H9 (cell line): ENCODE measurements around the gene MOB3B. TPM values are rescaled to one million over a fixed set of nuclear protein-coding genes. Genes with fewer than 3 reads are reported as not detected.

Source experiments
- DNase-seq: peaks from one replicate; pipeline ENCODE4 v3.0.0-alpha.2; 2017
- H2AFZ ChIP-seq: one replicate; pipeline ENCODE4 v1.6.1; 2013; ENCODE audit warnings: mild to moderate bottlenecking, low read length, control low read depth, moderate library complexity
- H2AK5ac ChIP-seq: 2 replicates; pipeline ENCODE4 v1.6.1; 2013; ENCODE audit warnings: low read length, control low read depth, mixed read lengths; ENCODE audit not compliant: insufficient read length
- H2BK120ac ChIP-seq: one replicate; pipeline ENCODE4 v1.6.1; 2013; ENCODE audit warnings: low read depth, mild to moderate bottlenecking, low read length, control low read depth, inconsistent platforms; ENCODE audit not compliant: poor library complexity, severe bottlenecking
- H2BK12ac ChIP-seq: 2 replicates; pipeline ENCODE4 v1.6.1; 2013; ENCODE audit warnings: low read length, control low read depth, mixed read lengths, low read depth; ENCODE audit not compliant: insufficient read length
- H2BK15ac ChIP-seq: 2 replicates; pipeline ENCODE4 v1.6.1; 2013; ENCODE audit warnings: low read depth, low read length, control low read depth
- H2BK20ac ChIP-seq: one replicate; pipeline ENCODE4 v1.6.1; 2013; ENCODE audit warnings: low read depth, mild to moderate bottlenecking, low read length, control low read depth, inconsistent platforms; ENCODE audit not compliant: poor library complexity, severe bottlenecking
- H2BK5ac ChIP-seq: 2 replicates; pipeline ENCODE4 v1.6.1; 2013; ENCODE audit warnings: low read length, control low read depth, mixed read lengths; ENCODE audit not compliant: insufficient read length
- H3K14ac ChIP-seq: 2 replicates; pipeline ENCODE4 v1.6.1; 2013; ENCODE audit warnings: low read length, control low read depth; ENCODE audit not compliant: insufficient read depth
- H3K18ac ChIP-seq: 2 replicates; pipeline ENCODE4 v1.6.1; 2013; ENCODE audit warnings: low read depth, mild to moderate bottlenecking, mixed read lengths, low read length, control low read depth; ENCODE audit not compliant: insufficient read length
- H3K23ac ChIP-seq: 2 replicates; pipeline ENCODE4 v1.6.1; 2013; ENCODE audit warnings: low read length, control low read depth, mixed read lengths, low read depth; ENCODE audit not compliant: insufficient read length
- H3K23me2 ChIP-seq: 2 replicates; pipeline ENCODE4 v1.6.1; 2013; ENCODE audit warnings: low read depth, mild to moderate bottlenecking, mixed read lengths, low read length, control low read depth; ENCODE audit not compliant: insufficient read length, poor library complexity, severe bottlenecking
- H3K27ac ChIP-seq: 2 replicates; pipeline ENCODE4 v1.5.1; 2013; ENCODE audit warnings: low read length, control low read depth, mixed read lengths, low read depth; ENCODE audit not compliant: insufficient read length
- H3K27me3 ChIP-seq: 2 replicates; pipeline ENCODE4 v1.6.1; 2013; ENCODE audit warnings: low read length, control low read depth, inconsistent platforms; ENCODE audit not compliant: insufficient read depth
- H3K4ac ChIP-seq: 2 replicates; pipeline ENCODE4 v1.6.1; 2013; ENCODE audit warnings: low read depth, mild to moderate bottlenecking, control low read depth, inconsistent platforms, low read length, moderate library complexity
- H3K4me1 ChIP-seq: 2 replicates; pipeline ENCODE4 v1.6.1; 2013; ENCODE audit warnings: low read length, control low read depth, inconsistent platforms; ENCODE audit not compliant: insufficient read depth
- H3K4me2 ChIP-seq: 2 replicates; pipeline ENCODE4 v1.6.1; 2013; ENCODE audit warnings: low read length, control low read depth, mixed read lengths; ENCODE audit not compliant: insufficient read length, insufficient read depth
- H3K56ac ChIP-seq: 2 replicates; pipeline ENCODE4 v1.6.1; 2013; ENCODE audit warnings: low read depth, mild to moderate bottlenecking, mixed read lengths, low read length, control low read depth; ENCODE audit not compliant: insufficient read length
- H3K79me1 ChIP-seq: 2 replicates; pipeline ENCODE4 v1.6.1; 2013; ENCODE audit warnings: low read depth, mild to moderate bottlenecking, moderate library complexity, low read length, control low read depth, inconsistent platforms; ENCODE audit not compliant: insufficient read depth, poor library complexity, severe bottlenecking
- H3K79me2 ChIP-seq: 2 replicates; pipeline ENCODE4 v1.6.1; 2013; ENCODE audit warnings: low read length, control low read depth, inconsistent platforms; ENCODE audit not compliant: insufficient read depth
- H3K9ac ChIP-seq: 2 replicates; pipeline ENCODE4 v1.6.1; 2013; ENCODE audit warnings: low read length, control low read depth, mixed read lengths; ENCODE audit not compliant: insufficient read length; ENCODE audit errors: extremely low read depth
- H3K9me3 ChIP-seq: one replicate; pipeline ENCODE4 v1.6.1; 2013; ENCODE audit warnings: low read depth, low read length, inconsistent platforms; ENCODE audit not compliant: control insufficient read depth
- H3T11ph ChIP-seq: one replicate; pipeline ENCODE4 v1.6.1; 2013; ENCODE audit warnings: mild to moderate bottlenecking, low read length, control low read depth, inconsistent platforms
- H4K20me1 ChIP-seq: one replicate; pipeline ENCODE4 v1.6.1; 2013; ENCODE audit not compliant: control insufficient read depth, insufficient read length, insufficient read depth
- H4K5ac ChIP-seq: 2 replicates; pipeline ENCODE4 v1.6.1; 2013; ENCODE audit warnings: low read depth, mild to moderate bottlenecking, mixed read lengths, low read length, control low read depth; ENCODE audit not compliant: insufficient read length
- H4K8ac ChIP-seq: replicated peaks from 2 replicates; pipeline ENCODE4 v1.6.1; 2013; ENCODE audit warnings: low read length, control low read depth, mixed read lengths, low read depth; ENCODE audit not compliant: insufficient read length
- H4K91ac ChIP-seq: 2 replicates; pipeline ENCODE4 v1.6.1; 2013; ENCODE audit warnings: low read depth, mild to moderate bottlenecking, moderate library complexity, mixed read lengths, low read length, control low read depth; ENCODE audit not compliant: insufficient read length
- H3K27ac Mint-ChIP-seq, 3 experiments: 2 replicates in 2 of 3; 3 replicates in 1 of 3; pipeline ENCODE4 v1.8.0; 2020 to 2021; ENCODE audit warnings: mixed read lengths in 3 of 3, mild to moderate bottlenecking in 1 of 3, moderate library complexity in 1 of 3
- H3K27me3 Mint-ChIP-seq: 2 replicates; pipeline ENCODE4 v1.8.0; 2021; ENCODE audit warnings: low read depth, mild to moderate bottlenecking, moderate library complexity, mixed read lengths
- H3K36me3 Mint-ChIP-seq, 3 experiments: 2 replicates in 2 of 3; 3 replicates in 1 of 3; pipeline ENCODE4 v1.8.0; 2020 to 2021; ENCODE audit warnings: low read depth in 3 of 3, mixed read lengths in 3 of 3; ENCODE audit not compliant: insufficient read depth in 1 of 3
- H3K4me1 Mint-ChIP-seq, 2 experiments: 2 replicates each; pipeline ENCODE4 v1.8.0; 2020; ENCODE audit warnings: mixed read lengths in 2 of 2
- H3K4me3 Mint-ChIP-seq, 2 experiments: 2 replicates in 1 of 2; 3 replicates in 1 of 2; pipeline ENCODE4 v1.8.0; 2020 to 2021; ENCODE audit warnings: mild to moderate bottlenecking in 2 of 2, mixed read lengths in 2 of 2, moderate library complexity in 1 of 2
- H3K9me3 Mint-ChIP-seq, 2 experiments: 2 replicates in 1 of 2; 3 replicates in 1 of 2; pipeline ENCODE4 v1.8.0; 2020; ENCODE audit warnings: mild to moderate bottlenecking in 2 of 2, mixed read lengths in 2 of 2, moderate library complexity in 1 of 2
- CTCF ChIP-seq: fragments of 200-600 bp; sonication (generic); conservative IDR thresholded peaks from 3 replicates; pipeline ENCODE4 v1.8.0; 2021; ENCODE audit warnings: antibody characterized with exemption, mild to moderate bottlenecking
- WGBS: extraction: QIAGEN DNeasy Blood & Tissue Kit; methylation state at CpG from one replicate; pipeline ENCODE4 v1.1.7; 2013; ENCODE audit warnings: missing lambda C conversion rate, low lambda C conversion rate, mixed read lengths; ENCODE audit not compliant: insufficient read length; ENCODE audit errors: extremely low coverage; 5-methylcytosine and 5-hydroxymethylcytosine counted together
- total RNA-seq: library from RNA; stranded (reverse); gene quantifications from 2 replicates; pipeline ENCODE4 v1.2.1, GENCODE V29; 2021

The MOB3B gene
- total RNA-seq, 1 experiment from 2014 or later: 9.8 TPM

- H2AFZ ChIP-seq: no peak overlapping the region
- H2BK5ac ChIP-seq: no peak overlapping the region
- WGBS: no CpG with 5 or more reads among the region's 4 CpGs
- H3K27ac ChIP-seq: no peak overlapping the region
- no peaks in the 10 kb centered on the region for H3K27me3 ChIP-seq
- no peak for DNase-seq
- no peaks in the 10 kb centered on the region for H3K79me2 ChIP-seq
- H3T11ph ChIP-seq: no peak overlapping the region
- no peak overlapping the region for H4K5ac ChIP-seq
- no peak for TF ChIP-seq CTCF
- H3K56ac ChIP-seq: no peak overlapping the region
- Mint-ChIP-seq H3K27ac (peak overlapping the region in 1 of 3 experiments; percentile 50; a peak in 1 of 7 replicates), H3K27me3 (no peaks in the 10 kb centered on the region), H3K4me3 (no peak overlapping the region), H3K4me1 (peaks cover 29 to 30% of the 10 kb centered on the region in 2 experiments), H3K9me3 (no peaks in the 10 kb centered on the region), H3K36me3 (peaks cover 3 to 11% (median 7%) of the 10 kb centered on the region in 3 experiments; a peak in 5 of 7 replicates)
- H3K14ac ChIP-seq: no peak overlapping the region
- H3K23me2 ChIP-seq: no peaks in the 10 kb centered on the region
- H3K9ac ChIP-seq: no peak overlapping the region
- no peak overlapping the region for H4K8ac ChIP-seq
- H2AK5ac ChIP-seq: no peak overlapping the region
- no peaks in the 10 kb centered on the region for H4K20me1 ChIP-seq
- H3K79me1 ChIP-seq: no peaks in the 10 kb centered on the region
- no peak overlapping the region for H3K4ac ChIP-seq
- H3K4me1 ChIP-seq: peaks cover 4% of the 10 kb centered on the region; the same call in 1 of the 2 replicates
- H3K4me2 ChIP-seq: no peak overlapping the region
- H2BK20ac ChIP-seq: no peak overlapping the region
- H3K9me3 ChIP-seq: no peaks in the 10 kb centered on the region
- H3K23ac ChIP-seq: no peak overlapping the region
- no peak overlapping the region for H4K91ac ChIP-seq
- H2BK12ac ChIP-seq: no peak overlapping the region
- H2BK15ac ChIP-seq: no peak overlapping the region
- no peak overlapping the region for H2BK120ac ChIP-seq
- no peak overlapping the region for H3K18ac ChIP-seq
These were observed 168.1 kb downstream of the MOB3B start for GRCh38 chr9:27361492-27361891.
